Hepatocyte (in vitro differentiated cells): ENCODE measurements around the gene OBSCN. TPM values are rescaled to one million over a fixed set of nuclear protein-coding genes. Genes with fewer than 3 reads are reported as not detected.

Source experiments
- DNase-seq: peaks from one replicate; pipeline ENCODE4 v3.0.0-alpha.2; 2016; ENCODE audit warnings: low spot score
- H2AFZ ChIP-seq: fragments of 200-600 bp; sonication (generic); 2 replicates; pipeline ENCODE4 v1.6.0; 2016; ENCODE audit warnings: antibody characterized with exemption, mild to moderate bottlenecking
- H3K27ac ChIP-seq: fragments of 200-600 bp; sonication (generic); 2 replicates; pipeline ENCODE4 v1.5.1; 2016; ENCODE audit warnings: mild to moderate bottlenecking
- H3K27me3 ChIP-seq: fragments of 200-600 bp; sonication (generic); 2 replicates; pipeline ENCODE4 v1.6.1; 2016
- H3K36me3 ChIP-seq: fragments of 200-600 bp; sonication (generic); replicated peaks from 2 replicates; pipeline ENCODE4 v1.5.1; 2016; ENCODE audit warnings: low read depth; ENCODE audit not compliant: insufficient read depth
- H3K4me1 ChIP-seq: fragments of 200-600 bp; sonication (generic); 2 replicates; pipeline ENCODE4 v1.5.1; 2016; ENCODE audit warnings: mild to moderate bottlenecking, moderate library complexity; ENCODE audit not compliant: insufficient read depth
- H3K4me2 ChIP-seq: fragments of 200-600 bp; sonication (generic); 2 replicates; pipeline ENCODE4 v1.6.0; 2016
- H3K4me3 ChIP-seq: fragments of 200-600 bp; sonication (generic); 2 replicates; pipeline ENCODE4 v1.5.1; 2016; ENCODE audit warnings: mild to moderate bottlenecking
- H3K79me2 ChIP-seq: fragments of 200-600 bp; sonication (generic); 2 replicates; pipeline ENCODE4 v1.6.0; 2017; ENCODE audit warnings: mild to moderate bottlenecking
- H3K9me2 ChIP-seq: fragments of 200-600 bp; sonication (generic); replicated peaks from 2 replicates; pipeline ENCODE4 v1.6.0; 2017; ENCODE audit warnings: mild to moderate bottlenecking; ENCODE audit not compliant: insufficient read depth
- H3K9me3 ChIP-seq: fragments of 200-600 bp; sonication (generic); 2 replicates; pipeline ENCODE4 v1.5.1; 2016; ENCODE audit warnings: low read depth, mild to moderate bottlenecking
- H4K20me1 ChIP-seq: fragments of 200-600 bp; sonication (generic); 2 replicates; pipeline ENCODE4 v1.6.0; 2016; ENCODE audit warnings: mild to moderate bottlenecking; ENCODE audit not compliant: insufficient read depth, poor library complexity, severe bottlenecking
- CTCF ChIP-seq: fragments of 200-600 bp; sonication (generic); IDR thresholded peaks from 2 replicates; pipeline ENCODE4 v1.5.1; 2016; ENCODE audit warnings: antibody characterized with exemption, mild to moderate bottlenecking; ENCODE audit not compliant: poor library complexity
- EZH2 ChIP-seq: fragments of 200-600 bp; sonication (generic); IDR thresholded peaks from 2 replicates; pipeline ENCODE4 v1.6.1; 2016; ENCODE audit warnings: antibody characterized with exemption, mild to moderate bottlenecking, borderline replicate concordance
- EZH2phosphoT487 ChIP-seq: fragments of 200-600 bp; sonication (generic); IDR thresholded peaks from one replicate; pipeline ENCODE4 v1.6.1; 2018; ENCODE audit warnings: antibody characterized with exemption, mild to moderate bottlenecking, low read depth, moderate library complexity; ENCODE audit not compliant: unreplicated experiment, severe bottlenecking
- WGBS: methylation state at CpG from one replicate; pipeline ENCODE4 v1.1.6; 2016; ENCODE audit warnings: low lambda C conversion rate; ENCODE audit errors: missing lambda C conversion rate; 5-methylcytosine and 5-hydroxymethylcytosine counted together
- polyA plus RNA-seq: library from polyadenylated mRNA; unstranded; fragments of >200 nt; fragmentation: Nextera tagmentation; extraction: Ambion mirVana; gene quantifications from 2 replicates; pipeline ENCODE4 v1.2.1, GENCODE V29; 2016
- total RNA-seq: library from RNA; depleted of rRNA; stranded (reverse); fragments of >200 nt; gene quantifications from 2 replicates; pipeline ENCODE4 v1.2.3, GENCODE V29; 2014

The OBSCN gene
- total and polyA plus RNA-seq, 2 experiments from 2014 or later: 15.0 to 22.4 TPM

GRCh38 chr1:228401782-228402640, 194.2 kb downstream of the OBSCN start:
- H3K4me2 ChIP-seq: no peak overlapping the region
- no peak for DNase-seq
- WGBS: 94% methylated on average over 14 of the region's 14 CpGs
- no peak overlapping the region for H3K4me3 ChIP-seq
- TF ChIP-seq EZH2 (no peak), EZH2phosphoT487 (no peak), CTCF (no peak)
- peaks cover 9% of the 10 kb centered on the region for H3K4me1 ChIP-seq
- H3K79me2 ChIP-seq: peaks cover 54% of the 10 kb centered on the region
- H4K20me1 ChIP-seq: peaks cover 40% of the 10 kb centered on the region
- H3K9me2 ChIP-seq: no peaks in the 10 kb centered on the region
- no peaks in the 10 kb centered on the region for H3K27me3 ChIP-seq
- H3K36me3 ChIP-seq: no peaks in the 10 kb centered on the region
- H3K27ac ChIP-seq: no peak overlapping the region
- H2AFZ ChIP-seq: no peak overlapping the region
- H3K9me3 ChIP-seq: no peaks in the 10 kb centered on the region

- Histone ChIP-seq H4K20me1 (peaks cover 40% of the 10 kb centered on the region), H3K4me1 (peaks cover 14% of the 10 kb centered on the region), H3K27ac (no peak overlapping the region), H3K9me3 (no peaks in the 10 kb centered on the region), H3K4me3 (no peak overlapping the region), H3K4me2 (no peak overlapping the region), H3K36me3 (no peaks in the 10 kb centered on the region), H2AFZ (no peak overlapping the region), H3K79me2 (peaks cover 58% of the 10 kb centered on the region), H3K9me2 (no peaks in the 10 kb centered on the region), H3K27me3 (no peaks in the 10 kb centered on the region)
- 94% methylated on average over 5 of the region's 5 CpGs for WGBS
- no peak for TF ChIP-seq EZH2
- TF ChIP-seq EZH2phosphoT487: no peak
- no peak for TF ChIP-seq CTCF
- no peak for DNase-seq
Observed at GRCh38 chr1:228402641-228403025, 194.8 kb downstream of the OBSCN start.

GRCh38 chr1:228403231-228403631, 195.4 kb downstream of the OBSCN start:
- Histone ChIP-seq H3K27me3 (no peaks in the 10 kb centered on the region), H3K9me2 (no peaks in the 10 kb centered on the region), H3K27ac (no peak overlapping the region), H3K4me2 (no peak overlapping the region), H3K4me1 (peaks cover 18% of the 10 kb centered on the region), H3K36me3 (no peaks in the 10 kb centered on the region), H4K20me1 (peaks cover 40% of the 10 kb centered on the region), H3K9me3 (no peaks in the 10 kb centered on the region), H2AFZ (no peak overlapping the region), H3K79me2 (peaks cover 64% of the 10 kb centered on the region), H3K4me3 (no peak overlapping the region)
- no peak for TF ChIP-seq CTCF
- TF ChIP-seq EZH2phosphoT487: no peak
- TF ChIP-seq EZH2: no peak
- DNase-seq: no peak
- WGBS: 97% methylated on average over 9 of the region's 9 CpGs
